ENCODE results near the gene PPP4R4. TPM values are rescaled to one million over a fixed set of nuclear protein-coding genes. Genes with fewer than 3 reads are reported as not detected.

The PPP4R4 gene
- total RNA-seq, 1 experiment from 2014 or later, result 5.5 TPM

GRCh38 chr14:94144765-94145164, 29.4 kb upstream of the PPP4R4 start:
- H3K27ac ChIP-seq (ENCODE audit: low read depth, low read length), result no peak overlapping the region
- RAD21 ChIA-PET (ENCODE audit: low non-redundant PET in 1 of 2, low total read pairs in 2 of 2, uncharacterized antibody in 2 of 2, unreplicated experiment in 2 of 2), result interaction anchor here in 1 of 2 experiments (1.2 kb wide), 1 partner anchor 24 kb away, joined by 3 read pairs; no protein-coding TSS in a partner anchor
- H3K4me3 ChIP-seq (replicated peaks in 1 of 2; ENCODE audit: low read depth in 1 of 2, low read length in 2 of 2), result no peak overlapping the region
- peaks cover 3 to 10% of the 10 kb centered on the region in 2 experiments; a peak in 3 of 4 replicates for H3K4me1 ChIP-seq (ENCODE audit: control insufficient read depth in 1 of 2, insufficient read depth in 2 of 2, low read length in 2 of 2)
- H4K20me1 ChIP-seq (ENCODE audit: insufficient read depth), result no peaks in the 10 kb centered on the region
- peak overlapping the region; percentile 9; the same call in 1 of the 2 replicates for H3K4me2 ChIP-seq (ENCODE audit: low read length)
- H3K79me2 ChIP-seq (ENCODE audit: insufficient read depth, low read length), result no peaks in the 10 kb centered on the region
- no peak overlapping the region for H3K9ac ChIP-seq (ENCODE audit: low read length)
- TF ChIP-seq CEBPB (IDR thresholded peaks at IDR 0.05; ENCODE audit: low read depth), result peak; percentile 69; the same call in 1 of the 2 replicates
- no peak for TF ChIP-seq ZFX (IDR thresholded peaks at IDR 0.05)
- TF ChIP-seq SRF (IDR thresholded peaks at IDR 0.05; ENCODE audit: low read depth), result no peak
- no peak for TF ChIP-seq RAD21 (IDR thresholded peaks at IDR 0.05; ENCODE audit: low read depth)
- TF ChIP-seq ELF1 (IDR thresholded peaks at IDR 0.05; ENCODE audit: borderline replicate concordance, low read depth), result no peak
- TF ChIP-seq ZBTB33 (IDR thresholded peaks at IDR 0.05; ENCODE audit: extremely low read depth, insufficient replicate concordance, low read length), result no peak
- no peak for TF ChIP-seq TCF7L2 (IDR thresholded peaks at IDR 0.05; ENCODE audit: borderline replicate concordance, extremely low read depth, insufficient read depth, insufficient read length)
- no peak for TF ChIP-seq FOSL1 (IDR thresholded peaks at IDR 0.05; ENCODE audit: low read depth)
- TF ChIP-seq POLR2A (IDR thresholded peaks at IDR 0.05; ENCODE audit: borderline replicate concordance, extremely low read depth, insufficient read depth, insufficient read length), result peak; percentile 41
- no peak for TF ChIP-seq CTCF (IDR thresholded peaks at IDR 0.05 in 2 of 3, conservative IDR thresholded peaks at IDR 0.05 in 1 of 3; ENCODE audit: borderline replicate concordance in 1 of 3, insufficient read depth in 1 of 3, low read depth in 2 of 3, low read length in 2 of 3)
- no peak for TF ChIP-seq MAX (IDR thresholded peaks at IDR 0.05)
- peak; percentile 60 for TF ChIP-seq POLR2AphosphoS5 (IDR thresholded peaks at IDR 0.05; ENCODE audit: low read depth, low read length)
- no peak for TF ChIP-seq EZH2phosphoT487 (IDR thresholded peaks at IDR 0.05; ENCODE audit: borderline replicate concordance)
- no peak for TF ChIP-seq ATF3 (IDR thresholded peaks at IDR 0.05)
- CTCF ChIA-PET, result interaction anchor here (0.6 to 5.9 kb wide), 3 partner anchors 8 to 35 kb away, joined by 3 to 37 read pairs (median 4); no protein-coding TSS in a partner anchor
- peak; percentile 8 for DNase-seq (ENCODE audit: low read depth, low spot score)
- peak overlapping the region; percentile 56 for H2AFZ ChIP-seq (ENCODE audit: low read depth, low read length, poor library complexity, severe bottlenecking)
- no TSS peak for BruUV-seq (replicated peaks)
- no peaks in the 10 kb centered on the region for H3K27me3 ChIP-seq (ENCODE audit: insufficient read depth, low read length)
- H3K9me2 ChIP-seq (ENCODE audit: insufficient read depth), result no peaks in the 10 kb centered on the region
- H3K9me3 ChIP-seq (ENCODE audit: control insufficient read depth in 1 of 2, insufficient read depth in 1 of 2, low read depth in 1 of 2, low read length in 2 of 2), result no peaks in the 10 kb centered on the region
- ATAC-seq, result peak; percentile 31; the same call in 1 of the 2 replicates
- H3K36me3 ChIP-seq (ENCODE audit: control insufficient read depth in 1 of 2, insufficient read depth in 2 of 2, low read length in 2 of 2), result no peaks in the 10 kb centered on the region
- POLR2A ChIA-PET, result interaction anchor here (0.8 to 1.3 kb wide), 2 partner anchors 8 to 28 kb away, joined by 4 to 5 read pairs; no protein-coding TSS in a partner anchor
- intact Hi-C loops (cut with micrococcal nuclease), result no loop called here
